GM12878 (cell line): Measurements from ENCODE around the gene SLC24A3.

Experiments
- ETV6 ChIP-seq, 2 experiments: fragments of 450-650 bp in 1 of 2; IDR thresholded peaks in 1 of 2; conservative IDR thresholded peaks in 1 of 2; 2 replicates each; pipeline ENCODE4 v1.6.1; 2014; ENCODE audit warnings: antibody characterized with exemption in 1 of 2, borderline replicate concordance in 1 of 2, low read depth in 1 of 2, mild to moderate bottlenecking in 1 of 2, moderate library complexity in 1 of 2
- EZH2 ChIP-seq: IDR thresholded peaks from 2 replicates; pipeline ENCODE4 v1.6.1; 2012; ENCODE audit warnings: low read depth, mild to moderate bottlenecking, control low read depth, inconsistent platforms, low read length, borderline replicate concordance; ENCODE audit not compliant: control insufficient read depth
- GATAD2B ChIP-seq: fragments of 450-650 bp; conservative IDR thresholded peaks from 2 replicates; pipeline ENCODE4 v1.6.1; 2017; ENCODE audit warnings: low read depth, mild to moderate bottlenecking, moderate library complexity
- MXI1 ChIP-seq: fragments of 150-350 bp; IDR thresholded peaks from 2 replicates; pipeline ENCODE4 v1.6.1; 2011; ENCODE audit warnings: low read depth, mild to moderate bottlenecking, inconsistent platforms, low read length, improper control_type of control experiment
- NFYB ChIP-seq: IDR thresholded peaks from 2 replicates; pipeline ENCODE4 v1.6.1; 2011; ENCODE audit warnings: low read depth, mild to moderate bottlenecking, low read length, improper control_type of control experiment, moderate library complexity; ENCODE audit not compliant: insufficient read depth
- NR2C2 ChIP-seq: IDR thresholded peaks from 2 replicates; pipeline ENCODE4 v1.6.1; 2011; ENCODE audit warnings: borderline replicate concordance, low read depth; ENCODE audit not compliant: control insufficient read depth, insufficient read length
- POLR2AphosphoS5 ChIP-seq: IDR thresholded peaks from 2 replicates; pipeline ENCODE4 v1.6.1; 2011; ENCODE audit warnings: mild to moderate bottlenecking, low read length, inconsistent platforms
- RUNX3 ChIP-seq: IDR thresholded peaks from 2 replicates; pipeline ENCODE4 v1.6.1; 2012; ENCODE audit warnings: low read length, inconsistent platforms
- SMC3 ChIP-seq: IDR thresholded peaks from 2 replicates; pipeline ENCODE4 v1.6.1; 2011; ENCODE audit warnings: low read length, improper control_type of control experiment, borderline replicate concordance
- TF ChIP-seq, protein P1 (sequence below), 3 experiments: IDR thresholded peaks in 2 of 3; conservative IDR thresholded peaks in 1 of 3; 2 replicates each; pipeline ENCODE4 v1.5.1; 2011; ENCODE audit warnings: low read depth in 3 of 3, low read length in 3 of 3, mild to moderate bottlenecking in 3 of 3, control low read depth in 2 of 3, moderate library complexity in 2 of 3, inconsistent platforms in 1 of 3, mixed read lengths in 1 of 3; ENCODE audit not compliant: control insufficient read depth in 2 of 3, insufficient read depth in 1 of 3; ENCODE audit errors: extremely low read depth in 1 of 3

DNA sequence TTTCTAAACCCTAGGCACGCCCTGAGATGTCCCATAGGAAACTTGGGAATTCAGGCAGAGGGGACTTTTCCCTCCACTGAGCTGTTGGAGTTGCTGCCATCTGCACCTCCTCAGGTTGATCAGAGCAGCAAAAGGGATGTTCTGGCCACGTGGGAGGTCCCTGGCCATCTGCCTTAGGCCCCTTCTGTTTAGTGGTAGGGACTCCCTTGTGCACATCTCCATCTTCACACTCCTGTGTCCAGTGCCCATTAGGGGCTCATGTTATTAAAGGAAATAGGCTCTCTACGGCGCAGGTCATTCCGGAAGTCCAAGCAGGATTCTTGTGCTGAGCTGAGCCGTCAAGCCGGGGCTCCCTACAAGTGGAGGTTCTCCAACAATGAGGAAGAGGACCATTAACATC, 307.8 kb downstream of the SLC24A3 start:
- TF ChIP-seq GATAD2B (no peak), RUNX3 (no peak), POLR2AphosphoS5 (no peak), NFYB (no peak), EZH2 (no peak), ETV6 (conservative IDR thresholded peaks at IDR 0.05 in 1 of 2, IDR thresholded peaks at IDR 0.05 in 1 of 2; ENCODE audit: borderline replicate concordance in 1 of 2, low read depth in 1 of 2) (no peak), MXI1 (no peak), NR2C2 (no peak), SMC3 (no peak)
- TF ChIP-seq, protein P1, sequence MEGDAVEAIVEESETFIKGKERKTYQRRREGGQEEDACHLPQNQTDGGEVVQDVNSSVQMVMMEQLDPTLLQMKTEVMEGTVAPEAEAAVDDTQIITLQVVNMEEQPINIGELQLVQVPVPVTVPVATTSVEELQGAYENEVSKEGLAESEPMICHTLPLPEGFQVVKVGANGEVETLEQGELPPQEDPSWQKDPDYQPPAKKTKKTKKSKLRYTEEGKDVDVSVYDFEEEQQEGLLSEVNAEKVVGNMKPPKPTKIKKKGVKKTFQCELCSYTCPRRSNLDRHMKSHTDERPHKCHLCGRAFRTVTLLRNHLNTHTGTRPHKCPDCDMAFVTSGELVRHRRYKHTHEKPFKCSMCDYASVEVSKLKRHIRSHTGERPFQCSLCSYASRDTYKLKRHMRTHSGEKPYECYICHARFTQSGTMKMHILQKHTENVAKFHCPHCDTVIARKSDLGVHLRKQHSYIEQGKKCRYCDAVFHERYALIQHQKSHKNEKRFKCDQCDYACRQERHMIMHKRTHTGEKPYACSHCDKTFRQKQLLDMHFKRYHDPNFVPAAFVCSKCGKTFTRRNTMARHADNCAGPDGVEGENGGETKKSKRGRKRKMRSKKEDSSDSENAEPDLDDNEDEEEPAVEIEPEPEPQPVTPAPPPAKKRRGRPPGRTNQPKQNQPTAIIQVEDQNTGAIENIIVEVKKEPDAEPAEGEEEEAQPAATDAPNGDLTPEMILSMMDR (IDR thresholded peaks at IDR 0.05 in 2 of 3, conservative IDR thresholded peaks at IDR 0.05 in 1 of 3; ENCODE audit: control insufficient read depth in 2 of 3, extremely low read depth in 1 of 3, insufficient read depth in 1 of 3, low read depth in 3 of 3, low read length in 3 of 3): no peak
